Measurements from ENCODE around the gene KCNMA1. TPM values are rescaled to one million over a fixed set of nuclear protein-coding genes. Genes with fewer than 3 reads are reported as not detected.

The KCNMA1 gene
- total and polyA plus RNA-seq, 9 of the 15 experiments (the other 6 are each of a cell fraction or from before 2014, with no cell fraction given): 0.01 to 0.95 (median 0.15) TPM; not detected in 4

DNA sequence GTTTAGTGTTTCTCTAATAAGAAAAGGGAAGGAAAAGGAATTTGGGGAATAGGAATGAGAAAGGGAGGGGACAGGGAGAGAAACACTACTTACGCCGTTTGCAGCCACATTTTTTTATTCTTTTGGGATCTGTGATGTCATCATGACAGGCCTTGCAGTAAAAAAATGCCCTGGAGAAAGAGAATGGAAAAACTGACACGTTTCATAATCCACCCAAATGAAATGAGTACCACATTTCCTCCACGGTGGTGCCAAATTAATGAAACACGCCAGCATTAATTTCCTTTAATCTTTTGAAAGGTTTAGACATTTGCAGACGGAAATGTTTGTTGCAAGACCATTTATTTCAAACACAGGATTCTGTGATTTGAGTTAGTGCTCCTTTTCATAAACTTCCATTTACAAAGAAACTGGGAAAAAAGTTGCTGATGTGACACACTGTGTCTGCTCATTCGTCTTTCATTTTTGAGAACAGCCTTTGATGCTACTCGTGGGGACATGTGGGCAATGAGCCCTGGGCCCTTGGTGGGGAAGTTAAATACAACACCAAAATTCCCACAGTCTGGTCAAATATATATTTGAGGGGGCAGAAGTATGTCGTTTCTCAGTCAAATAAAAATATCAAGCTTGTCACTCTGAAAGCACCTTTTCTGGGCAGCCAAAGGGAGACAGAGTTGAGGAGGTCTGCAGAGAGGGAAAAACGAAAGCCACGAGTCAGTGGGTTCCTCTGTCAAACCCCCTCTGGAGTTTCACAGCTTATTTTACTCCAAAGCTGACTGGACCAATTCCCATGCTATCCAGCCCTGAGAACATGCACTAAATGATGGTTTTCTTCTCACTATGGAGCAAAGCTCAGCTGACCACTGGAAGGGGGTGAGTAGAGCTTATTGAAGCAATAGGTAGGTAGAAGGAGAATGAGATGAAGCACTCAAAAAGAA is 625.5 kb downstream of the KCNMA1 start:
- Histone ChIP-seq H3K27me3 (ENCODE audit: control insufficient read depth in 2 of 2, insufficient read depth in 2 of 2, low read length in 2 of 2) (no peaks in the 10 kb centered on the region), H2AFZ (ENCODE audit: low read depth, low read length) (no peak overlapping the region), H3K9ac (ENCODE audit: insufficient read depth in 1 of 2, low read depth in 2 of 2, low read length in 2 of 2) (no peak overlapping the region), H3K79me2 (ENCODE audit: control insufficient read depth, insufficient read depth, low read length) (no peaks in the 10 kb centered on the region), H3K36me3 (ENCODE audit: control insufficient read depth, insufficient read depth, low read length) (no peaks in the 10 kb centered on the region), H3K4me3 (no peak overlapping the region), H3K9me1 (ENCODE audit: control insufficient read depth, insufficient read depth, low read length) (no peaks in the 10 kb centered on the region), H4K20me1 (replicated peaks; ENCODE audit: control insufficient read depth, insufficient read depth, low read length) (no peaks in the 10 kb centered on the region), H3K9me3 (replicated peaks; ENCODE audit: control insufficient read depth, insufficient read depth, low read depth, low read length) (no peaks in the 10 kb centered on the region), H3K4me2 (ENCODE audit: insufficient read depth, low read length) (no peak overlapping the region), H3K27ac (ENCODE audit: extremely low read depth, low read depth, low read length) (no peak overlapping the region), H3K4me1 (replicated peaks in 1 of 2; ENCODE audit: control insufficient read depth in 2 of 2, insufficient read depth in 2 of 2, low read length in 2 of 2) (no peaks in the 10 kb centered on the region)
- WGBS (ENCODE audit: insufficient coverage, low coverage, missing lambda C conversion rate): under 1% methylated on average over 11 of the region's 11 CpGs
- intact Hi-C loops (cut with micrococcal nuclease): no loop called here
- FAIRE-seq (no peak), ATAC-seq (no peak), DNase-seq (ENCODE audit: extremely low read depth in 1 of 4, low spot score in 3 of 4) (no peak)
- in situ Hi-C loops (cut with MboI): no loop called here
- POLR2A ChIA-PET: no interaction called here
- no TSS peak for BruUV-seq (replicated peaks)
- TF ChIP-seq PPARD (CRISPR knock-in tag; IDR thresholded peaks at IDR 0.05): no peak
- TF ChIP-seq LCOR (CRISPR knock-in tag; IDR thresholded peaks at IDR 0.05): no peak
- TF ChIP-seq TEAD2 (tag; IDR thresholded peaks at IDR 0.05): no peak
- TF ChIP-seq ZC3H8 (IDR thresholded peaks at IDR 0.05): no peak
- no peak for TF ChIP-seq VEZF1 (CRISPR knock-in tag; IDR thresholded peaks at IDR 0.05)
- TF ChIP-seq POLR2AphosphoS2 (IDR thresholded peaks at IDR 0.05; ENCODE audit: low read length): no peak
- TF ChIP-seq SMARCA5 (IDR thresholded peaks at IDR 0.05): no peak
- no peak for TF ChIP-seq ARID2 (IDR thresholded peaks at IDR 0.05)
- TF ChIP-seq ZNF395 (CRISPR knock-in tag; IDR thresholded peaks at IDR 0.05): no peak
- no peak for TF ChIP-seq ZNF717 (CRISPR knock-in tag; IDR thresholded peaks at IDR 0.05)
- no peak for TF ChIP-seq NFRKB (IDR thresholded peaks at IDR 0.05; ENCODE audit: low read depth)
- no peak for TF ChIP-seq ATF1 (CRISPR knock-in tag; IDR thresholded peaks at IDR 0.05)
- no peak for TF ChIP-seq ATF1 (tag; IDR thresholded peaks at IDR 0.05)
- TF ChIP-seq EP300 (IDR thresholded peaks at IDR 0.05; ENCODE audit: low read length): no peak
- TF ChIP-seq YY1 (IDR thresholded peaks at IDR 0.05; ENCODE audit: borderline replicate concordance in 1 of 3, control insufficient read depth in 1 of 3, extremely low read depth in 1 of 3, insufficient read depth in 3 of 3, insufficient read length in 1 of 3, insufficient replicate concordance in 2 of 3, low read depth in 1 of 3, low read length in 2 of 3): no peak
- no peak for TF ChIP-seq FOXK2 (conservative IDR thresholded peaks at IDR 0.05 in 1 of 2, IDR thresholded peaks at IDR 0.05 in 1 of 2; ENCODE audit: low read depth in 2 of 2)
- no peak for TF ChIP-seq PHTF2 (CRISPR knock-in tag; IDR thresholded peaks at IDR 0.05)
- no peak for TF ChIP-seq EZH2 (IDR thresholded peaks at IDR 0.05; ENCODE audit: borderline replicate concordance, low read depth, low read length)
- CTCF ChIA-PET (ENCODE audit: low intra/inter-chr PET ratio): no interaction called here
